ENCODE results near the gene DHRS2.

The DHRS2 gene

DNA sequence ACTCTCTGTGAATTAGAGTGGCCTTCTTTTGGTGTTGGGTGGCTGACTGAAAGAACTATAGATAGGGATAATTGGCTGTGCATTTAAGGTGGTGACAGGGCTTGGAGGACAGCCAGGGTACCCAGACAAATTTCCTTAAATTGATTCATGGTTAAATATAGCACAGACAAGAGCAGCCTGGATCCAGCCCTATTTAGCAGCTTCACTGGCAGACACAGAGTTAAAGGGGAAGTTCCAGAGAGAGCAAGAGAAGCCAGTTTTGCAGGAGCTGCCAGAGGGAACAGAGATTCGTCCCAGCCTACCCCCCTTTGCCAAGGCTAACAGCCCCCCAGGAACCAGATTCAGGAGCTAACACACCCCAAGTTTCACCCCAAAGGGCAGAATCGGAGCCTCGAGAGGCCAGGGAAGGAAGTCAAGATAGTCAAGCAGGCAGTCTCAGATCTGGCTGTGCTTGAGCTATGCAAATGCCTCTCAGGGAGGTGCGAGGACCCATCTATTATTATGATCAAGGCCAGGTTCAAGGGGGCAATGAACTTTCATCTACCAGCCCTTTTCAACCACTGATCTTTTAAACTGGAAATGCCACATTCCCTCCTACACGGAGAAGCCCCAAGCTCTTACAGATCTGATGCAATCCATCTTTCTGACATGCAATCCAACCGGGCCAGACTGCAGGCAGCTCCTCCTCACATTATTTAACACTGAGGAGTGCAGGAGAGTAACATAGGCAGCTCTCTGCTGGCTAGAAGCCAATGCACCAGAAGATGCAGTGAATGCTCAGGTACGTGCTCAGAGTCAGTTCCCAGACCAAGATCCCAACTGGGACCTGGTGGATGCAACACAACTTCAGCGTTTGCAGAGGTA is 58.2 kb downstream of the DHRS2 start:
- no peak for DNase-seq (ENCODE audit: low spot score)

All from left forelimb (tissue), 1 donor.